ENCODE measurements around the gene RAB20. TPM values are rescaled to one million over a fixed set of nuclear protein-coding genes. Genes with fewer than 3 reads are reported as not detected.

The RAB20 gene
- total and polyA plus RNA-seq, 2 of the 8 experiments (the other 6 are each of a cell fraction or from before 2014, with no cell fraction given) = 14.8 to 27.9 TPM

DNA sequence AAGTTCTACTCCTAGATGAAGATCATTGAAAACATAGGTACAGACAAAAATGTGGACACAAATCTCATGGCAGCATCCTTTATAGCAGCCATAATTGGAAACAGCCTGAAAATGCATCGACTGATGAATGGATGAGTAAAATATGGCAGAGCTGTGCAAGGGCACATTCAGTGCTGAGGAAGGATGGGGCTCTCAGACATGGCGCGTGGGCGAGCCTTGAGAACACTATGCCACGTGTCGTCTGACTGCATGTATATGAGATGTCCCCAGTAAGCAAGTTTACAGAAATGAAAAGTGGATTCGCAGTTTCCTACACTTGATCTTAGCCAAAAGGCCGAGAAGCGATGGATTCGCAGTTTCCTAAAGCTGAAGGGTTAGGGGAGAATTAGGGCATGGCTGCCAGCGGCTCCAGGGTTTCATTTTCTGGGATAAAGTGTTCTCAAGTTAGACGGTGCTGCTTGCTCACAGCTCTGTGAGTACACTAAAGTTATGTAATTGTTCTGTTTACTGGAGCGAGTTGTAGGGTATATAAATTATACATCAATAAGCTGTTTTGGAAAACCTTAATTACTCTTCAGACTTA is 78.0 kb downstream of the RAB20 start:
- Histone ChIP-seq H2BK120ac (replicated peaks; ENCODE audit: low read depth, low read length) (no peak overlapping the region), H3K23ac (ENCODE audit: insufficient read length) (no peak overlapping the region), H2BK5ac (ENCODE audit: low read depth, low read length) (peak overlapping the region; percentile 91), H4K20me1 (replicated peaks in 1 of 2; ENCODE audit: control insufficient read depth in 1 of 2, insufficient read depth in 2 of 2, low read length in 2 of 2) (no peaks in the 10 kb centered on the region), H3K23me2 (ENCODE audit: low read depth, low read length) (no peaks in the 10 kb centered on the region), H3K9me3 (ENCODE audit: insufficient read depth in 2 of 2, low read depth in 1 of 2, low read length in 1 of 2) (no peaks in the 10 kb centered on the region), H3K56ac (replicated peaks; ENCODE audit: insufficient read length, low read depth, low read length) (no peak overlapping the region), H3K27ac (ENCODE audit: low read depth, low read length) (no peak overlapping the region), H3K4me2 (ENCODE audit: insufficient read depth in 1 of 2, low read depth in 2 of 2, low read length in 2 of 2) (no peak overlapping the region), H2BK15ac (ENCODE audit: low read length) (no peak overlapping the region), H3K36me3 (ENCODE audit: control insufficient read depth in 2 of 4, insufficient read depth in 4 of 4, low read length in 3 of 4) (peaks cover 0 to 33% (median 5%) of the 10 kb centered on the region in 4 experiments; a peak in 3 of 8 replicates), H2BK20ac (ENCODE audit: low read length) (peak overlapping the region; percentile 16; the same call in 1 of the 2 replicates), H3K14ac (ENCODE audit: insufficient read length) (no peak overlapping the region), H4K5ac (ENCODE audit: insufficient read length, low read depth, low read length) (no peak overlapping the region), H3K4ac (replicated peaks; ENCODE audit: insufficient read length, low read depth, low read length) (no peak overlapping the region), H3K79me2 (ENCODE audit: control insufficient read depth in 1 of 2, insufficient read depth in 2 of 2, low read length in 2 of 2) (no peaks in the 10 kb centered on the region), H3K9ac (replicated peaks in 1 of 4; ENCODE audit: extremely low read depth in 1 of 4, low read depth in 3 of 4, low read length in 3 of 4) (no peak overlapping the region), H3K79me1 (ENCODE audit: low read depth, low read length) (no peaks in the 10 kb centered on the region; the same call in 1 of the 2 replicates), H3K4me3 (ENCODE audit: extremely low read depth in 1 of 4, insufficient read depth in 2 of 4, low read depth in 3 of 4, low read length in 4 of 4) (no peak overlapping the region), H4K91ac (replicated peaks; ENCODE audit: insufficient read length, low read length) (no peak overlapping the region), H3K27me3 (replicated peaks in 1 of 4; ENCODE audit: control insufficient read depth in 3 of 4, extremely low read depth in 1 of 4, insufficient read depth in 3 of 4, low read length in 3 of 4) (no peaks in the 10 kb centered on the region), H3K4me1 (replicated peaks in 1 of 4; ENCODE audit: control insufficient read depth in 3 of 4, insufficient read depth in 4 of 4, low read length in 3 of 4) (peaks cover 13 to 35% (median 22%) of the 10 kb centered on the region in 4 experiments), H3K18ac (ENCODE audit: extremely low read depth, low read length) (no peak overlapping the region), H4K8ac (ENCODE audit: extremely low read depth, insufficient read depth, low read length) (no peak overlapping the region), H2AK5ac (ENCODE audit: low read depth, low read length) (peak overlapping the region; percentile 83; the same call in 1 of the 2 replicates), H2AFZ (ENCODE audit: low read length) (no peak overlapping the region), H2BK12ac (ENCODE audit: low read depth, low read length) (peak overlapping the region; percentile 98)
- WGBS, 2 experiments (ENCODE audit: extremely low coverage in 1 of 2, insufficient coverage in 1 of 2, insufficient read length in 1 of 2, insufficient replicate concordance in 2 of 2, low coverage in 1 of 2, low lambda C conversion rate in 2 of 2, missing lambda C conversion rate in 1 of 2) = 91% methylated on average over 13 of the region's 13 CpGs; no CpG with 5 or more reads in 1 of the 2 experiments
- ChIA-PET POLR2A (ENCODE audit: partially characterized antibody) (interaction anchor here (0.6 kb wide), 1 partner anchor 9 kb away, joined by 4 read pairs; no protein-coding TSS in a partner anchor), CTCF (ENCODE audit: partially characterized antibody) (interaction anchor here (1.1 to 1.6 kb wide), 2 partner anchors 27 to 110 kb away, joined by 3 read pairs; no protein-coding TSS in a partner anchor)
- no peak for DNase-seq (ENCODE audit: low read depth in 1 of 2, low spot score in 2 of 2)
- FAIRE-seq = no peak
- no peak for TF ChIP-seq CBX5 (IDR thresholded peaks at IDR 0.05; ENCODE audit: low read depth, low read length)
- no peak for TF ChIP-seq EP300 (IDR thresholded peaks at IDR 0.05; ENCODE audit: borderline replicate concordance in 1 of 2, low read depth in 2 of 2, low read length in 2 of 2)
- no peak for TF ChIP-seq SP1 (IDR thresholded peaks at IDR 0.05; ENCODE audit: low read depth, low read length)
